T1000 (cell line): ENCODE measurements around the gene ZNF445.
"Not testable (repeated sequence)": the region's sequence is repeated elsewhere in the genome, so short reads cannot be mapped to it uniquely, and the experiment has no call there.

Experiments used
- DNase-seq: peaks from one replicate; lab custom pipeline; 2025; ENCODE audit warnings: mixed read lengths; lab: John Stamatoyannopoulos, UW

The ZNF445 gene

DNA sequence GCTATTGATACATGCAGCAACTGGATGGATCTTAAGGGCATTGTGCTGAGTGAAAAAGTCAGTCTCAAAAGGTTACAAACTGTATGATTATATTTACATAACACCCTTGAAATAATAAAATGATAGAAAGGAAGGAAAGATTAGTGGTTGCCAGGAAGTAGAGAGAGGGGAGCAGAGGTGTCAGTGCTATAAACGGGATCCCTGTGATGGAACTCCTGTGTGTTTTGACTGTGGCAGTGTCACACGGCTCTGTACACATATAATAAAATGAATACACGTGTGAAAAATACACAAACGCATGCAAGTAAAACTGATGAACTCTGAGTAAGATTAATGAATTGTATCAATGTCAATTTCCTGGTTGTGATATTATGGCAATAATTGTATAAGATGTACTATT, 78.6 kb downstream of the ZNF445 start:
- no peak for DNase-seq

DNA sequence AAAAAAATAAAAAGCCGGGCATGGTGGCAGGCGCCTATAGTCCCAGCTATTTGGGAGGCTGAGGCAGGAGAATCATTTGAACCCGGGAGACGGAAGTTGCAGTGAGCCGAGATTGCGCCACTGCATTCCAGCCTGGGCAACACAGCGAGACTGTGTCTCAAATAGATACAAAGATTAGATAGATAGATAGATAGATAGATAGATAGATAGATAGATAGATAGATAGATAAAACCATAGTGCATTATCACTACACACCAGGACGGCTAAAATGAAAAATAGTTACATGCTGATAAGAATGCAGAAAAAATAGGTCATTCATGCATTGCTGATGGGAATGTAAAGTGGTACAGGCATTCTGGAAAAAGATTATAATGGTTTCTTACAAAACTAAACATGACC, 79.2 kb downstream of the ZNF445 start:
- DNase-seq: not testable (repeated sequence)

DNA sequence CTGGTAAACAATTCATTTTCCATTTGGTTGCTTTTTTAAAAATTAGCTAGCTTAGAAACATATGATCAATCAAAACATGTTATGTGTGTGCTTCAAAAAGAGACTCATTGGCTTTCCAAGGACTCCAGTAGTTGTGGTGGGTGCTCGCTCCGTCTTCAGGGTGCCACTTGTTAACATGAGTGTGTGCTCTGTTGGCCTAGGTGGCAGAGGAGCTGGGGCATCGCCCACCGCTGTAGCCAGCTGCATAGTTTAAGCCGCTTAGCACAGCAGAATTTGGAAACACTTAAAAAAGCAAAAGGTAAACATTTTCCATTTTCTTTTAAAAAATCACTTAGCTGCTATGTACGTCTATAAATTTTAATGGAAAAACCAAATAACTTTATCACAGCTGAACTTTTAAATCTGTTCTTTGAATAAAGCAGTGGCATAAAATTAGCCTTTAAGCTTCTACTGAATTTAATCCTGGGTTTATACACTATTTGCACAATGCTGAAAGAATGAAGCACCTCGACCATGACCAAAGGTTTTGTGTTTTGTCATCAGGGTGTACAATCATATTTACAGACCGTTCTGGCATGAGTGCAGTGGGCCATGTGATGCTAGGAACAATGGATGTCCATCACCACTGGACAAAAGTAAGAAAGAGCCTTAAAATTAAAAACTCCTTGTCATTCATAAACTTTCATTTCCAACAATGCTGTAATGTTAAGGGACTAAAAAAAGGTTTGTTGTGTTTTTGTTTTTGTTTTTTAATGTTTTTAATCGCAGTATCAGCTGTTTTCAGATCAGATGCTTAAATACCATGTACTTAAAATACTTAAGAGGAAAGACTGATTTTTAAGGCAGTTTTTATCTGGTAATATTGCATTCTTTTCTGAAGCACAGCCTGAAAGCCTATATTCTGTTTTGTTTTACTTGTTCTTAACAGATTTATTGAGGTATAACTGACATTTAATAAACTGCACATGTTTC, 81.0 kb downstream of the ZNF445 start:
- no peak for DNase-seq

DNA sequence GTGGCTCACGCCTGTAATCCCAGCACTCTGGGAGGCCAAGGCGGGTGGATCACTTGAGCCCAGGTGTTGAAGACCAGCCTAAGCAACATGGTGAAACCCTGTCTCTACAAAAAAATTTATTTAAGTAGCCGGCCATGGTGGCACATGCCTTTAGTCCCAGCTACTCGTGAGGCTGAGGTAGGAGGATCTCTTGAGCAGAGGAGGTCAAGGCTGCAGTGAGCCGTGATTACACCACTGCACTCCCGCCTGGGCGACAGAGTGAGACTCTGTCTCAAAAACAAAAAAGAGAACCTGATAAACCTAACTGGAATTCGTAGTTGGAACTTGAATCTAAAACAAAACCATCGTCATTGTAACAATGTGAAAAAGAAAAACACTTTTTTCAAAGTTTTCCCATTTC, 81.8 kb downstream of the ZNF445 start:
- no peak for DNase-seq

DNA sequence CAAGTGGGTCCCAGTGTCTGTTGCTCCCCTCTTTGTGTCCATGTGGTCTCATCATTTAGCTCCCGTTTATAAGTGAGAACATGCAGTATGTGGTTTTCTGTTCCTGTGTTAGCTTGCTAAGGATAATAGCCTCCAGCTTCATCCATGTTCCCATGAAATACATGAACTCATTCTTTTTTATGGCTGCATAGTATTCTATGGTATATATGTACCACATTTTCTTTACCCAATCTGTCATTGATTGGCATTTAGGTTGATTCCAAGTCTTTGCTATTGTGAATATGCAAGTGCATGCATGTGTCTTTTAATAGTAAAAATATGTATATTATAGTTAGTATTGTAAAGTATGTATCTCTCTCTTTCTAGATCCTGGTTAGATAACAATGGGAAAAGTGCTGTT, 85.0 kb downstream of the ZNF445 start:
- no peak for DNase-seq

DNA sequence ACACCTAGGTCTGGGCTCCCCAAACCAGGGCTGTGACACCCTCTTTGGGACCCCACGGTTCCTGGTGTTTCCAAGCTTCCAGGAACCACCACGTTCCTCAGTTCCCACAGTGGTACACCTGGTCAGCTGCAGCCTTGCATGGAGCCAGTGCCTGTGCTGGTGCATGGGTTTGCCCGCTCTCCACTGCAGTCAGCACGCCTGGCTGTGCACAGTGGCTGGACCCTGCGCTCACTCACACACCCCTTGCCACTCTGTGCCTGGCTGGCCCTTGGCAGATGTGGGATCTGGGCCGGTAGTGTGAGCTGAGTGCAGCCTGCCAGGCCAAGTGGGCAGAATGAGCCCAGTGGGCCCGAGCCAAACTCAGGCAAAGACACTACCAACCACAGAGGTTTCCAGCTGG, 90.1 kb downstream of the ZNF445 start:
- DNase-seq: no peak
